Uterus (tissue), 2 donors: Measurements from ENCODE around the gene XPNPEP3.

Experiments
- POLR2A ChIP-seq, 2 donors: fragments of 450-650 bp; IDR thresholded peaks; one replicate each; pipeline ENCODE4 v1.6.1; 2016; ENCODE audit warnings: antibody characterized with exemption in 2 of 2, mild to moderate bottlenecking in 1 of 2, moderate library complexity in 1 of 2
- TF ChIP-seq, protein P1 (sequence below), 4 experiments: fragments of 200-600 bp in 2 of 4; fragments of 450-650 bp in 2 of 4; sonication (generic) in 2 of 4; IDR thresholded peaks; one replicate each; pipeline ENCODE4 v1.5.1; 2016 to 2019; ENCODE audit warnings: antibody characterized with exemption in 4 of 4, mild to moderate bottlenecking in 2 of 4, moderate library complexity in 1 of 4

DNA sequence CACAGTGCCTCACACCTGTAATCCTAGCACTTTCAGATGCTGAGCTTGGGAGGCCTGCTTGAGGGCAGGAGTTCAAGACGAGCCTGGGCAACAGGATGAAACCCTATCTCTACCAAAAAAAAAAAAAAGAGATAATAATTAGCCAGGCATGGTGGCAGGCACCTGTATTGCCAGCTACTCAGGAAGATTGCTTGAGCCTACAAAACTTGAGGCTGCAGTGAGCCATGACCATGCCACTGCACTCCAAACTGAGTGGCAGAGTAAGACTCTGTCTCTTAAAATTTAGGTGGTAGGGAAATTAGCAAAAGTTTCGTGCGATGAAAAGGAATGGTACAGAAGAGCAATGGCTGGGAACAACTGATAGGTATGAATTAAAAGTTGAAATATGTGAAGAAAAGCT lies 18.5 kb upstream of the XPNPEP3 start:
- TF ChIP-seq, protein P1, sequence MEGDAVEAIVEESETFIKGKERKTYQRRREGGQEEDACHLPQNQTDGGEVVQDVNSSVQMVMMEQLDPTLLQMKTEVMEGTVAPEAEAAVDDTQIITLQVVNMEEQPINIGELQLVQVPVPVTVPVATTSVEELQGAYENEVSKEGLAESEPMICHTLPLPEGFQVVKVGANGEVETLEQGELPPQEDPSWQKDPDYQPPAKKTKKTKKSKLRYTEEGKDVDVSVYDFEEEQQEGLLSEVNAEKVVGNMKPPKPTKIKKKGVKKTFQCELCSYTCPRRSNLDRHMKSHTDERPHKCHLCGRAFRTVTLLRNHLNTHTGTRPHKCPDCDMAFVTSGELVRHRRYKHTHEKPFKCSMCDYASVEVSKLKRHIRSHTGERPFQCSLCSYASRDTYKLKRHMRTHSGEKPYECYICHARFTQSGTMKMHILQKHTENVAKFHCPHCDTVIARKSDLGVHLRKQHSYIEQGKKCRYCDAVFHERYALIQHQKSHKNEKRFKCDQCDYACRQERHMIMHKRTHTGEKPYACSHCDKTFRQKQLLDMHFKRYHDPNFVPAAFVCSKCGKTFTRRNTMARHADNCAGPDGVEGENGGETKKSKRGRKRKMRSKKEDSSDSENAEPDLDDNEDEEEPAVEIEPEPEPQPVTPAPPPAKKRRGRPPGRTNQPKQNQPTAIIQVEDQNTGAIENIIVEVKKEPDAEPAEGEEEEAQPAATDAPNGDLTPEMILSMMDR (IDR thresholded peaks at IDR 0.05), result no peak
- TF ChIP-seq POLR2A (IDR thresholded peaks at IDR 0.05), result no peak
